ENCODE data around the gene SLC16A10. TPM values are rescaled to one million over a fixed set of nuclear protein-coding genes. Genes with fewer than 3 reads are reported as not detected.

Gene SLC16A10
- total and polyA plus RNA-seq, 2 donors from 2014 or later, result 3.7 to 5.9 TPM

DNA sequence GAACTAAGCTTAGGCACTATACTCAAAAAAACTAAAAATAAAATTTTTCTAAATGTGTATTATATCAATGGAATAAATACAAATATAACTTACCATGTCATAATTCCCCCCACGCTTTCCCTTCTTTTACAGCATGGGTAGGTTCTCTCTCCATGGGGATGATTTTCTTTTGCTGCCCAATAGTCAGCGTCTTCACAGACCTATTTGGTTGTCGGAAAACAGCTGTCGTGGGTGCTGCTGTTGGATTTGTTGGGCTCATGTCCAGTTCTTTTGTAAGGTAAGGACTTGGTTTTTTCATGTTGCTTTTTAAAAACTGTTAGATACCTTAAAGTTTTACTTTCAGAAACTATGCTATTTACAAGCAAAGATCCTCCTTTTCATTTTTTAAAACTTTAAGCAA lies 85.3 kb downstream of the SLC16A10 start:
- intact Hi-C loops (cut with DNase I), result no loop called here
- Histone ChIP-seq H3K4me3 (ENCODE audit: low read length in 3 of 3) (no peak overlapping the region), H3K9ac (ENCODE audit: low read length in 3 of 3) (no peak overlapping the region), H3K4me1 (ENCODE audit: control insufficient read depth in 2 of 3, insufficient read depth in 2 of 3, low read depth in 1 of 3, low read length in 3 of 3) (no peaks in the 10 kb centered on the region), H3K27ac (ENCODE audit: low read depth in 2 of 2, low read length in 2 of 2) (no peak overlapping the region), H3K36me3 (ENCODE audit: control insufficient read depth in 2 of 3, insufficient read depth in 3 of 3, low read length in 3 of 3) (no peaks in the 10 kb centered on the region), H3K9me3 (ENCODE audit: control insufficient read depth in 2 of 3, insufficient read depth in 1 of 3, low read length in 3 of 3) (no peaks in the 10 kb centered on the region), H3K27me3 (ENCODE audit: control insufficient read depth, insufficient read depth, low read length) (no peaks in the 10 kb centered on the region)
- no peak for DNase-seq
- TF ChIP-seq, protein P1, sequence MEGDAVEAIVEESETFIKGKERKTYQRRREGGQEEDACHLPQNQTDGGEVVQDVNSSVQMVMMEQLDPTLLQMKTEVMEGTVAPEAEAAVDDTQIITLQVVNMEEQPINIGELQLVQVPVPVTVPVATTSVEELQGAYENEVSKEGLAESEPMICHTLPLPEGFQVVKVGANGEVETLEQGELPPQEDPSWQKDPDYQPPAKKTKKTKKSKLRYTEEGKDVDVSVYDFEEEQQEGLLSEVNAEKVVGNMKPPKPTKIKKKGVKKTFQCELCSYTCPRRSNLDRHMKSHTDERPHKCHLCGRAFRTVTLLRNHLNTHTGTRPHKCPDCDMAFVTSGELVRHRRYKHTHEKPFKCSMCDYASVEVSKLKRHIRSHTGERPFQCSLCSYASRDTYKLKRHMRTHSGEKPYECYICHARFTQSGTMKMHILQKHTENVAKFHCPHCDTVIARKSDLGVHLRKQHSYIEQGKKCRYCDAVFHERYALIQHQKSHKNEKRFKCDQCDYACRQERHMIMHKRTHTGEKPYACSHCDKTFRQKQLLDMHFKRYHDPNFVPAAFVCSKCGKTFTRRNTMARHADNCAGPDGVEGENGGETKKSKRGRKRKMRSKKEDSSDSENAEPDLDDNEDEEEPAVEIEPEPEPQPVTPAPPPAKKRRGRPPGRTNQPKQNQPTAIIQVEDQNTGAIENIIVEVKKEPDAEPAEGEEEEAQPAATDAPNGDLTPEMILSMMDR (IDR thresholded peaks at IDR 0.05; ENCODE audit: borderline replicate concordance, extremely low read depth, insufficient read depth), result no peak
- FAIRE-seq, result no peak

DNA sequence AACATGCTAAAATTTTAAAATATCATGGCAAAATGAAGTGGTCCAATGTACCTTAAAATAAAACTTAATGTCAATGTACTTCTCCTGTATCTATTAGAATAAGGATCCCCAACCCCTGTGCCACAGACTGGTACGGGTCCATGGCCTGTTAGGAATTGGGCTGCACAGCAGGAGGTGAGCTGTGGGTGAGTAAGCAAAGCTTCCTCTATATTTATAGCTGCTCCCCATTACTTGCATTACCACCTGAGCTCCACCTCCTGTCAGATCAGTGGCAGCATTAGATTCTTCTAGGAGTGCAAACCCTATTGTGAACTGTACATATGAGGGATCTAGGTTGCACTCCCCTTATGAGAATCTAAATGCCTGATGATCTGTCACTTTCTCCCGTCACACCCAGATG lies 86.0 kb downstream of the SLC16A10 start:
- no peaks in the 10 kb centered on the region for H3K36me3 ChIP-seq (ENCODE audit: control insufficient read depth in 2 of 3, insufficient read depth in 3 of 3, low read length in 3 of 3)
- DNase-seq (no peak), FAIRE-seq (no peak)
- no peak overlapping the region for H3K27ac ChIP-seq (ENCODE audit: low read depth in 2 of 2, low read length in 2 of 2)
- H3K4me3 ChIP-seq (ENCODE audit: low read length in 3 of 3), result no peak overlapping the region
- H3K9ac ChIP-seq (ENCODE audit: low read length in 3 of 3), result no peak overlapping the region
- H3K9me3 ChIP-seq (ENCODE audit: control insufficient read depth in 2 of 3, insufficient read depth in 1 of 3, low read length in 3 of 3), result no peaks in the 10 kb centered on the region
- no peaks in the 10 kb centered on the region for H3K27me3 ChIP-seq (ENCODE audit: control insufficient read depth, insufficient read depth, low read length)
- TF ChIP-seq, protein P1 (IDR thresholded peaks at IDR 0.05; ENCODE audit: borderline replicate concordance, extremely low read depth, insufficient read depth), result no peak
- intact Hi-C loops (cut with DNase I), result no loop called here
- H3K4me1 ChIP-seq (ENCODE audit: control insufficient read depth in 2 of 3, insufficient read depth in 2 of 3, low read depth in 1 of 3, low read length in 3 of 3), result no peaks in the 10 kb centered on the region

DNA sequence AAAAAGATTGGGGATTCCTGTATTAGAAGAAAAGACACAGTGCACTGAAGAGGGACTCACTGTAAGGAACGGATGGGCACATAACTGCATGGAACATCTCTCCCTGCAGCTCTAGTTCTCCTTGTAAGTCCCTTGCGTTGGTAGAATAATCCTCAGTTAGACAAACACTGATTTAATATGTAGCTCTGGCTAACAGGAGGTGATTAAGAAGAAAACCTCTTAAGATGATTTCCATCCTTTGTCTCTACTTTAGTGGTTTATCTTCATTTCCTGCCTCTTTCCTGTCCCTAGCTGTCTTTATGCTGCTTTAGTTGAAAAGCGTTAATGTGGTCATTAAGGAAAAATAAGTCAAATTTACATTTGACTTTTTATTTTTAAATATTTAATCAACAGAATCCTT lies 86.6 kb downstream of the SLC16A10 start:
- H3K36me3 ChIP-seq (ENCODE audit: control insufficient read depth in 2 of 3, insufficient read depth in 3 of 3, low read length in 3 of 3), result no peaks in the 10 kb centered on the region

More for the DNA sequence above, 86.6 kb downstream of the SLC16A10 start:
- no peak for FAIRE-seq
- DNase-seq, result no peak
- intact Hi-C loops (cut with DNase I), result no loop called here
- Histone ChIP-seq H3K9ac (ENCODE audit: low read length in 3 of 3) (no peak overlapping the region), H3K4me3 (ENCODE audit: low read length in 3 of 3) (no peak overlapping the region), H3K9me3 (ENCODE audit: control insufficient read depth in 2 of 3, insufficient read depth in 1 of 3, low read length in 3 of 3) (no peaks in the 10 kb centered on the region), H3K27me3 (ENCODE audit: control insufficient read depth, insufficient read depth, low read length) (no peaks in the 10 kb centered on the region), H3K4me1 (ENCODE audit: control insufficient read depth in 2 of 3, insufficient read depth in 2 of 3, low read depth in 1 of 3, low read length in 3 of 3) (no peaks in the 10 kb centered on the region), H3K27ac (ENCODE audit: low read depth in 2 of 2, low read length in 2 of 2) (no peak overlapping the region)
- TF ChIP-seq, protein P1 (IDR thresholded peaks at IDR 0.05; ENCODE audit: borderline replicate concordance, extremely low read depth, insufficient read depth), result no peak
